Stimulated activated CD8-positive, alpha-beta memory T cell treated with anti-CD3 and anti-CD28 coated beads, Interleukin-15, amount 100 ng/mL, for 48 hours (primary cell): ENCODE data around the gene NHLH1.
A peak's percentile ranks its signal among the peaks of the same experiment; 100 is the strongest.
"Not testable (repeated sequence)": the region's sequence is repeated elsewhere in the genome, so short reads cannot be mapped to it uniquely, and the experiment has no call there.

Source experiments
- DNase-seq, 2 donors: peaks; one replicate each; pipeline ENCODE4 v3.0.0-alpha.2; 2020; ENCODE audit warnings: low read depth in 2 of 2

NHLH1 gene

GRCh38 chr1:160384812-160385211 is 17.9 kb downstream of the NHLH1 start:
- DNase-seq = not testable (repeated sequence)

- DNase-seq = not testable (repeated sequence)
Measured at GRCh38 chr1:160388406-160388805, 21.5 kb downstream of the NHLH1 start.

GRCh38 chr1:160394673-160395072 is 27.8 kb downstream of the NHLH1 start:
- no peak for DNase-seq

GRCh38 chr1:160397651-160398050 is 30.8 kb downstream of the NHLH1 start:
- DNase-seq = no peak

GRCh38 chr1:160398823-160399222 is 32.0 kb downstream of the NHLH1 start:
- DNase-seq = no peak

DNA sequence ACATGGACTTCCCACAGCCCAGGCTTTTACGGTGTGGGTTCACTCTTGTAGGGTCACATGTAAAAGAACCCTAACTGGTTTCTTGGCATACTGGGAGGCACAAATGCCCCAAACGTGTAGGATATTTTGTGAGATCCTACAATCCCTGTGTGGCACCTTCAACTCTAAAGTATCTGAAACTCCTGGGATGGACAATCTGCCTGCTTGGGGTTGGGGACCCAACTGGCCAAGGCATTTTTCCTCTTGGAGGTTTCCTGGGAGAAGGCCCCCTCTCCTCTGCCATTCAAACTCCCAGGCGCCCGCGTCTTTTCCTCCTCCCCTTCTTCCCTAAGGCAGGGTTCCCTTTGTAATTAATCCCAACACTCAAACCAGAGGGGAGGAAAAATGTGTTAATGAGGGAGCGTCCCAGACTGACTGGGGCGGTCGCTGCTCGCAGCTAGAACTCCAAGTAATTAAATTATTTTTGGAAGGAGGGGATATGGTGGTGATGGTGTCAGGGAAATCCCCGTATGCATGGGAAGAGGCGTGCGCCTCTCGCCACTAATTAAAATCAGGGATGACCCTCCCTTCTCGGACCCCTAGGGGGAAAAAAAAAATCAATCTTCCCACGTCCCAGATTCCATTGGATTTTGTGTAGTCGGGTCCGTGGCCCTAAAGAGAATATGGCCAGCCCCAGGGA is 32.8 kb downstream of the NHLH1 start:
- DNase-seq = no peak

DNA sequence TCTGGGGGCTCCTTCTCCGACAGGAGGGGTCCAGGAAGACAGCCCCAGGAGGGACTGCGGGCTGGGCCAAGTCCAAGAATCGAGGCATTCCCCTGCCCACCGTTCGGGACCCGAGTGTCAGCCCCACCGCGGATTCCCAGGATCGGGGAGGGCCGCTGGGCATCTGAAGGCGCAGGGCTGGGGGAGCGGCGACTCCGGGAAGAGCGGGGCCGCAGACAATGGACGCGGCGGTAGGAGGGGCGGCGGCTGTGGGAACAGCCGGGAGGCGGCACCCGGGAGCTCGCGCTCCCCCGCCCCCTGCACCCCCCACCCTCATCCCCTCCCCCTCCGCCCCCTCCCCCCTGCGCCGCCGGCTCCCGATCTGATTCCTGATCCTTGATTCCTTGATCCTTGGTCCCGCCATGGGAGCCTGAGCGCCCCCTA is 33.4 kb downstream of the NHLH1 start, which contains the start of gene VANGL2:
Gene VANGL2, plus strand, starts transcription at position 342 of the 423 bp plus-strand sequence. CDS start 15,274 bp downstream, outside the sequence.
- DNase-seq = peak in 1 of 2 donors; percentile 20

- DNase-seq = no peak
Measured at GRCh38 chr1:160400646-160401486, 34.0 kb downstream of the NHLH1 start.

GRCh38 chr1:160401487-160401805 is 34.6 kb downstream of the NHLH1 start:
- no peak for DNase-seq

GRCh38 chr1:160402001-160402795 is 35.3 kb downstream of the NHLH1 start:
- no peak for DNase-seq

GRCh38 chr1:160403244-160403643 is 36.4 kb downstream of the NHLH1 start:
- no peak for DNase-seq

DNA sequence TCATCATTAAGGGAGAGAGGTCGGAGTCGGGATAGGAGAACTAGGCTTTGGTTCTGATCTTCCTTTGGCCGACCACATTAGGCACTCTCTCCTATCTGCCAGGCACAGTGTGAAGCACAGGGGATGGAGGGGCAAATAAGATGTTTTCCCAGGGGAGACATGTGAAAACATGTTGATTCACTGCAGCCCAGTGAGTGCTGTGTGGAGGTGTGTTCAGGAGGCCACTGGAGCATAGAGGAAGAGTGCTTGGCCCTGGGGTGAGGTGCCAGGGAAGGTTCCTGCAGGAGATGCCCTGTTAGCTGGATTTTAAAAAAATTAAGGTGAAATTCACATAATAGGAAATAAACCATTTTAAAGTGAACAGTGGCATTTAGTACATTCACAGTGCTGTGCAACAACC is 37.2 kb downstream of the NHLH1 start:
- no peak for DNase-seq

DNA sequence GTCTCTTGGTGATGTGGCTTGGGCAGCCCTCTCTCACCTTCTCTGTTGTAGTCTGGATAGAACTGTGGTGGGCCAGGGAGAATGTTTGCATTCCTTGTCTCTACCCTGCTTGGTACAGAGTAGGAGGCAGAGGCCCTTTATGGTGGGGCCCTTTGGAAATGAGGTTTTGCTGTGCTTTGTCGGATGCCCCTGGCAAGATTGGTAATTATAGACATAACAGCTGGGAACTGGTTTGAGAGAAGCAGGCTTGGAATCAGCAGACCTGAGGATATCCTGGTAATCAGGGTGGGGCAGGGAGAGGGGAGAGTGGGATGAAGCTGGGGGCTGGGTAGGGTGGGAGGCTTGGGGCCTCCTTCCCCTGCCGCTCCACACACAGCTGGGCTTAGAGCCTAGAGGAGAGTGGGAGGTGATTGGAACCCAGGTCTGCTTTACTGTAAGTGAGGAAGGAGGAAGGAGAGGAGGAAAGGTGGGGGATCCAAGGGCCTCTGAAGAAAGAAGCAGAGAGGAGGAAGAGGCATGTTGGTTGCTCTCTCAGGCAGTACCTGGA is 38.5 kb downstream of the NHLH1 start:
- no peak for DNase-seq

DNA sequence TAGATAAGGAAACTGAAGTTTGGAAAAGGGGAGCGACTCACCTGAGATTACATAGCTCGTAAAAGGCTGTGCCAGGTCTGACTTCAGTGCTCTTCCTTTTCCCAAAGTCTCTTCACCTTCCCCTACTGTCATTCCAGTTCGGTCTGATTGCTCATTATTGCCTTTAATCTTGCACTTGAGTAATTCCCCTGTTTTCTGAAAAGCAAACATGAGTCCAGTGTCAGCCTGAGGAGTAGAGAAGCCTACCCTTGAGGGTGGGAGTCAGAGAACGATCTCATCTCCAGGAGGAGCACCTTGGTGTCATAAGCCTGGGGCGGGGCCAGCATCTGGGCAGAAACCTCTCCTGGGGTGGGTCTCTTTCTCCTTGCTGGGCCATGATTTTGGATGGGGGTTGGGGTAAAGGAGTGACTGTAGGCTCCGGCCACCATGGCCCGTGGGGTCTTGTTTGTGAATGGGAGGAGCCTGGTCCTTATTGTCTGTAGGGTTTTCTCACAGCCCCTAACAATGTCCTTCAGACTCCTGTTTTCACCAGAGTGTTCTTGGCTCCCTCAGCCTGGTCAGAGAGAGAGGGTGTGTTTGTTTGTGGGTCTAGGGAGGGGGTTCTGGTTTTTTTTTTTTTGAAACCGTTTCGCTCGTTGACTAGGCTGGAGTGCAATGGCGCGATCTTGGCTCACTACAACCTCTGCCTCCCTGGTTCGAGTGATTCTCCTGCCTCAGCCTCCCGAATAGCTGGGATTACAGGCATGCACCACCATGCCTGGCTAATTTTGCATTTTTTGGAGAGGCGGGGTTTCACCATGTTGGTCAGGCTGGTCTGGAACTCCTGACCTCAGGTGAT is 39.5 kb downstream of the NHLH1 start:
- DNase-seq = no peak

- DNase-seq = no peak
Measured at GRCh38 chr1:160407839-160408801, 41.2 kb downstream of the NHLH1 start.

DNA sequence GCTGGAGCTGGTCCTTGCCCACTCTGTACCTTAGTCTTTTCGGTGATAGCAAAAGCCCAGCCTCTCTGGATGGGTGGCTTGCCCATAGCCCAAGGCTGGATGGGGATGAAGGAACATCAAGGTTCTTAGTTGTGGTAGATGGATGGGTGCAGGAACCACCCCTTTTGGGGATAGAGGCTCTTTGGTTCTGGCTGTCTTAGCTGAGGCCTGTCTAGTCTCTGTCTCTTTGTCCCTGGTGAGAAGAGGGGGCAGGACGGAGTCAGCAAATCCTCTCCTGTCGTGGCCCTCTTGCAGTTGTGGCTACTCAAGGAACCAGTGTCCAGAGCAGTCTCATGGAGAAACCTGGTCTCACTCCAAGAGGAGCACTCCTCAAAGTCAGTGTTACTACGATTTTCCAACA is 42.0 kb downstream of the NHLH1 start:
- no peak for DNase-seq

GRCh38 chr1:160409486-160409885 is 42.6 kb downstream of the NHLH1 start:
- no peak for DNase-seq

GRCh38 chr1:160410406-160411005 is 43.6 kb downstream of the NHLH1 start:
- DNase-seq = no peak

DNA sequence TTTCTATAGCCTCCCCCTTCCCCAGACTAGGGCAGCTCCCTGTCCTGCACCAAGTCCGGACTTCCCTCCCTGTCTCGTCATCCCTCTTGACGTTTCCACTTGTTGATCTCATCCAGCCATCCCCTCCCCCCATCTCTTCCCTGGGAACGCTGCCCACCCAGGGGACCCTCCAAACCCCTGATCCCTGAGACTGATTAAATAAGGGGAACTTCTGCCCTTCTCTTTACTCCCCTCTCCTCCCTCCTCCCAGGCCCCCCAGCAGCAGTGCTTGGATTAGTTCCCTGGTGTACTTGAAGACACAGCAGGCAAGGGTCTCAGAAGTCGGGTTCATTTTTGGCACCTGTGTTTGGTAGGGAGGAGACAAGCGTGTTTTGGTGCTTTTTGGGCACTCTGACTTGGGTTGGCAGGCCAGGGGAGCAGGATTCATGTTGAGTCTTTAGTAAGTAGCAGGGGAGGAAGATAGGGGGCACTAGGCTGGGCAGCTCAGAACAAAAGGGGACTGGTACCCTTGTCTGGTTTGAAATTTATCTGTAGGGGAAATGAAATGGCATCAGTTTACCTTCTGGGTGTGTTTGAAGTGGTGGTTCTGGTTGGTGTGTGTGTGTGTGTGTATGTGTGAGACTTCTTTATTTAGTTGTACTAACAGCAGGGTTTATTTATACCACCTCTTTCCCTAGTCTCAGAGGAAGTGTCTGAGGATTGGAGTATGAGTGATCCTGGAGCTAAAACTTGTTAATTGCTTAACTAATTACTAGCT is 44.6 kb downstream of the NHLH1 start:
- no peak for DNase-seq
